CD4-positive, alpha-beta memory T cell (primary cell): ENCODE data around the gene SNAP91. TPM values are rescaled to one million over a fixed set of nuclear protein-coding genes. Genes with fewer than 3 reads are reported as not detected.

Source experiments
- CTCF ChIA-PET: fragments of 350-600 bp; sonication (Branson Sonifier 250); formaldehyde crosslinking; loops from one replicate; lab custom pipeline; 2021; ENCODE audit warnings: inconsistent platforms; ENCODE audit not compliant: partially characterized antibody; lab: Charles Lee
- POLR2A ChIA-PET: fragments of 350-600 bp; sonication (Branson Sonifier 250); formaldehyde crosslinking; loops from one replicate; lab custom pipeline; 2021; ENCODE audit not compliant: partially characterized antibody; lab: Charles Lee
- DNase-seq, 5 donors: peaks; one replicate each; pipeline versions ENCODE4 v3.0.0 to v3.0.0-alpha.2; 2020 to 2022; ENCODE audit warnings: mixed read lengths in 1 of 5
- H3K27ac ChIP-seq: one replicate; pipeline ENCODE4 v1.7.0; 2013; ENCODE audit warnings: low read depth, low read length
- H3K27me3 ChIP-seq: 2 replicates; pipeline ENCODE4 v1.7.0; 2013; ENCODE audit warnings: mild to moderate bottlenecking, low read length, moderate library complexity; ENCODE audit not compliant: insufficient read depth
- H3K36me3 ChIP-seq: 2 replicates; pipeline ENCODE4 v1.7.0; 2013; ENCODE audit warnings: mild to moderate bottlenecking, low read length, moderate library complexity; ENCODE audit not compliant: insufficient read depth
- H3K4me1 ChIP-seq: 2 replicates; pipeline ENCODE4 v1.7.0; 2013; ENCODE audit warnings: mild to moderate bottlenecking, low read length, moderate library complexity; ENCODE audit not compliant: insufficient read depth
- H3K4me3 ChIP-seq, 2 donors: one replicate each; pipeline ENCODE4 v1.7.0; 2013; ENCODE audit warnings: low read length in 2 of 2, mild to moderate bottlenecking in 1 of 2
- H3K9me3 ChIP-seq, 2 donors: one replicate each; pipeline ENCODE4 v1.7.0; 2013; ENCODE audit warnings: low read length in 2 of 2, control low read depth in 1 of 2; ENCODE audit not compliant: control insufficient read depth in 1 of 2
- H3K27ac Mint-ChIP-seq, 7 donors: one replicate each; pipeline ENCODE4 v1.8.0; 2020 to 2021; ENCODE audit warnings: mixed read lengths in 7 of 7, mild to moderate bottlenecking in 6 of 7, inconsistent platforms in 3 of 7, moderate library complexity in 3 of 7
- H3K27me3 Mint-ChIP-seq, 2 donors: one replicate each; pipeline ENCODE4 v1.8.0; 2020 to 2021; ENCODE audit warnings: mixed read lengths in 2 of 2
- H3K36me3 Mint-ChIP-seq, 2 donors: one replicate each; pipeline ENCODE4 v1.8.0; 2020 to 2021; ENCODE audit warnings: mixed read lengths in 2 of 2, inconsistent platforms in 1 of 2, mild to moderate bottlenecking in 1 of 2
- H3K4me1 Mint-ChIP-seq, 4 donors: one replicate each; pipeline ENCODE4 v1.8.0; 2020 to 2021; ENCODE audit warnings: mixed read lengths in 4 of 4, mild to moderate bottlenecking in 1 of 4
- H3K4me3 Mint-ChIP-seq, 8 donors: one replicate each; pipeline ENCODE4 v1.8.0; 2020 to 2021; ENCODE audit warnings: mixed read lengths in 8 of 8, mild to moderate bottlenecking in 7 of 8, moderate library complexity in 6 of 8, inconsistent platforms in 3 of 8
- H3K9me3 Mint-ChIP-seq, 8 donors: one replicate each; pipeline ENCODE4 v1.8.0; 2020 to 2021; ENCODE audit warnings: mixed read lengths in 8 of 8, mild to moderate bottlenecking in 5 of 8, inconsistent platforms in 3 of 8, moderate library complexity in 1 of 8
- intact Hi-C: fragments of 100-400 bp; cut with micrococcal nuclease; formaldehyde crosslinking; loops from one replicate; pipeline ENCODE4 v1.15.1; 2023
- polyA plus RNA-seq, 2 donors: library from polyadenylated mRNA; unstranded; fragments of 300-500 nt; fragmentation: Illumina TruSeq; gene quantifications; one replicate each; pipeline ENCODE4 v1.2.3, GENCODE V29; 2021
- total RNA-seq, 2 experiments: library from RNA; stranded (reverse); gene quantifications; one replicate each; pipeline ENCODE4 v1.2.3, GENCODE V29; 2021

SNAP91 gene
- total and polyA plus RNA-seq, 4 experiments from 2014 or later = not detected

- no peak overlapping the region for H3K27ac Mint-ChIP-seq
- H3K9me3 Mint-ChIP-seq = no peaks in the 10 kb centered on the region
- H3K27me3 Mint-ChIP-seq = no peaks in the 10 kb centered on the region
- H3K36me3 Mint-ChIP-seq = no peaks in the 10 kb centered on the region
- Histone ChIP-seq H3K4me1 (no peaks in the 10 kb centered on the region), H3K9me3 (no peaks in the 10 kb centered on the region), H3K27ac (no peak overlapping the region), H3K4me3 (no peak overlapping the region), H3K27me3 (no peaks in the 10 kb centered on the region), H3K36me3 (no peaks in the 10 kb centered on the region)
- no peak for DNase-seq
- intact Hi-C loops = no loop called here
- H3K4me1 Mint-ChIP-seq = no peaks in the 10 kb centered on the region
- POLR2A ChIA-PET = no interaction called here
- H3K4me3 Mint-ChIP-seq = no peak overlapping the region
- CTCF ChIA-PET = no interaction called here
Observed at GRCh38 chr6:83601119-83601518, 107.8 kb downstream of the SNAP91 start.

GRCh38 chr6:83600459-83600858 lies 108.4 kb downstream of the SNAP91 start:
- H3K27ac Mint-ChIP-seq = no peak overlapping the region
- ChIA-PET POLR2A (no interaction called here), CTCF (no interaction called here)
- DNase-seq = no peak
- no peaks in the 10 kb centered on the region for H3K27me3 ChIP-seq
- H3K9me3 Mint-ChIP-seq = no peaks in the 10 kb centered on the region
- H3K4me3 Mint-ChIP-seq = no peak overlapping the region
- no peak overlapping the region for H3K4me3 ChIP-seq
- H3K27me3 Mint-ChIP-seq = no peaks in the 10 kb centered on the region
- intact Hi-C loops = no loop called here
- no peaks in the 10 kb centered on the region for H3K36me3 Mint-ChIP-seq
- no peaks in the 10 kb centered on the region for H3K9me3 ChIP-seq
- no peaks in the 10 kb centered on the region for H3K36me3 ChIP-seq
- H3K27ac ChIP-seq = no peak overlapping the region
- no peaks in the 10 kb centered on the region for H3K4me1 Mint-ChIP-seq
- H3K4me1 ChIP-seq = no peaks in the 10 kb centered on the region

GRCh38 chr6:83597511-83597910 lies 111.4 kb downstream of the SNAP91 start:
- intact Hi-C loops = no loop called here
- Histone ChIP-seq H3K9me3 (no peaks in the 10 kb centered on the region), H3K4me3 (no peak overlapping the region), H3K4me1 (no peaks in the 10 kb centered on the region), H3K27ac (no peak overlapping the region), H3K27me3 (no peaks in the 10 kb centered on the region), H3K36me3 (no peaks in the 10 kb centered on the region)
- Mint-ChIP-seq H3K4me3 (no peak overlapping the region), H3K36me3 (no peaks in the 10 kb centered on the region), H3K27ac (no peak overlapping the region), H3K9me3 (no peaks in the 10 kb centered on the region), H3K27me3 (no peaks in the 10 kb centered on the region), H3K4me1 (peaks cover 0 to 3% (median 2%) of the 10 kb centered on the region in 4 donors)
- no peak for DNase-seq
- ChIA-PET POLR2A (no interaction called here), CTCF (no interaction called here)

- no peak overlapping the region for H3K4me3 Mint-ChIP-seq
- Histone ChIP-seq H3K36me3 (no peaks in the 10 kb centered on the region), H3K27ac (no peak overlapping the region), H3K27me3 (no peaks in the 10 kb centered on the region), H3K4me1 (no peaks in the 10 kb centered on the region), H3K9me3 (no peaks in the 10 kb centered on the region), H3K4me3 (no peak overlapping the region)
- intact Hi-C loops = no loop called here
- ChIA-PET CTCF (no interaction called here), POLR2A (no interaction called here)
- peaks cover 0 to under 1% of the 10 kb centered on the region in 2 donors for H3K27me3 Mint-ChIP-seq
- no peak overlapping the region for H3K27ac Mint-ChIP-seq
- no peaks in the 10 kb centered on the region for H3K36me3 Mint-ChIP-seq
- H3K4me1 Mint-ChIP-seq = peaks cover 0 to 3% (median 2%) of the 10 kb centered on the region in 4 donors
- no peaks in the 10 kb centered on the region for H3K9me3 Mint-ChIP-seq
- no peak for DNase-seq
Observed at GRCh38 chr6:83597051-83597450, 111.8 kb downstream of the SNAP91 start.

GRCh38 chr6:83594941-83595340 lies 114.0 kb downstream of the SNAP91 start:
- H3K27ac Mint-ChIP-seq = no peak overlapping the region
- no peaks in the 10 kb centered on the region for H3K4me1 ChIP-seq
- peaks cover 0 to 2% of the 10 kb centered on the region in 2 donors for H3K27me3 Mint-ChIP-seq
- no peaks in the 10 kb centered on the region for H3K9me3 Mint-ChIP-seq
- H3K9me3 ChIP-seq = no peaks in the 10 kb centered on the region
- H3K36me3 Mint-ChIP-seq = no peaks in the 10 kb centered on the region
- H3K27me3 ChIP-seq = no peaks in the 10 kb centered on the region
- H3K4me1 Mint-ChIP-seq = peaks cover 0 to 3% (median 2%) of the 10 kb centered on the region in 4 donors
- H3K4me3 ChIP-seq = no peak overlapping the region
- ChIA-PET CTCF (no interaction called here), POLR2A (no interaction called here)
- no peak overlapping the region for H3K4me3 Mint-ChIP-seq
- H3K36me3 ChIP-seq = no peaks in the 10 kb centered on the region
- no peak overlapping the region for H3K27ac ChIP-seq
- intact Hi-C loops = no loop called here
- no peak for DNase-seq

GRCh38 chr6:83593395-83593785 lies 115.5 kb downstream of the SNAP91 start:
- no peaks in the 10 kb centered on the region for H3K9me3 ChIP-seq
- peak overlapping the region in 1 of 7 donors; percentile 1 for H3K27ac Mint-ChIP-seq
- peak overlapping the region in 1 of 8 donors; percentile 6 for H3K4me3 Mint-ChIP-seq
- intact Hi-C loops = no loop called here
- no peaks in the 10 kb centered on the region for H3K9me3 Mint-ChIP-seq
- no peaks in the 10 kb centered on the region for H3K36me3 Mint-ChIP-seq
- no peak overlapping the region for H3K4me3 ChIP-seq
- ChIA-PET CTCF (no interaction called here), POLR2A (no interaction called here)
- peaks cover 0 to 2% of the 10 kb centered on the region in 2 donors for H3K27me3 Mint-ChIP-seq
- H3K27me3 ChIP-seq = no peaks in the 10 kb centered on the region
- no peaks in the 10 kb centered on the region for H3K4me1 ChIP-seq
- H3K4me1 Mint-ChIP-seq = peaks cover 0 to 3% (median 2%) of the 10 kb centered on the region in 4 donors
- no peak overlapping the region for H3K27ac ChIP-seq
- peak in 1 of 5 donors; percentile 30 for DNase-seq
- no peaks in the 10 kb centered on the region for H3K36me3 ChIP-seq

- DNase-seq = no peak
- no peaks in the 10 kb centered on the region for H3K9me3 ChIP-seq
- H3K4me3 ChIP-seq = no peak overlapping the region
- CTCF ChIA-PET = no interaction called here
- no peak overlapping the region for H3K27ac ChIP-seq
- H3K27ac Mint-ChIP-seq = peak overlapping the region in 2 of 7 donors; percentile 1 to 48
- no peaks in the 10 kb centered on the region for H3K9me3 Mint-ChIP-seq
- H3K36me3 ChIP-seq = no peaks in the 10 kb centered on the region
- H3K36me3 Mint-ChIP-seq = no peaks in the 10 kb centered on the region
- peaks cover 0 to 2% of the 10 kb centered on the region in 2 donors for H3K27me3 Mint-ChIP-seq
- no peaks in the 10 kb centered on the region for H3K4me1 ChIP-seq
- POLR2A ChIA-PET = no interaction called here
- no peaks in the 10 kb centered on the region for H3K27me3 ChIP-seq
- peak overlapping the region in 3 of 8 donors; percentile 6 to 35 (median 24) for H3K4me3 Mint-ChIP-seq
- intact Hi-C loops = no loop called here
- H3K4me1 Mint-ChIP-seq = peaks cover 0 to 3% (median 2%) of the 10 kb centered on the region in 4 donors
Observed at GRCh38 chr6:83592770-83593394, 116.0 kb downstream of the SNAP91 start.
